HepG2 (cell line): ENCODE data around the gene MXRA7. TPM values are rescaled to one million over a fixed set of nuclear protein-coding genes. Genes with fewer than 3 reads are reported as not detected.

Source experiments
- ATF7 ChIP-seq, 2 experiments: fragments of 450-650 bp in 1 of 2; sonication (generic) in 1 of 2; formaldehyde crosslinking in 1 of 2; IDR thresholded peaks; 2 replicates each; pipeline versions ENCODE4 v1.4.0 to v1.6.1; 2016 to 2020; ENCODE audit warnings: antibody characterized with exemption in 1 of 2, mild to moderate bottlenecking in 1 of 2, missing genetic modification reagents in 1 of 2
- E2F1 ChIP-seq: sonication (generic); formaldehyde crosslinking; IDR thresholded peaks from 2 replicates; pipeline ENCODE4 v1.5.0; 2020; ENCODE audit warnings: missing genetic modification reagents
- GPN1 ChIP-seq: sonication (generic); formaldehyde crosslinking; IDR thresholded peaks from 2 replicates; pipeline ENCODE4 v1.5.1; 2020; ENCODE audit warnings: missing genetic modification reagents, borderline replicate concordance
- HDAC2 ChIP-seq: sonication (generic); formaldehyde crosslinking; IDR thresholded peaks from 2 replicates; pipeline ENCODE4 v1.4.0; 2020; ENCODE audit warnings: missing genetic modification reagents
- HDAC6 ChIP-seq: fragments of 200-600 bp; sonication (generic); IDR thresholded peaks from 2 replicates; pipeline ENCODE4 v1.7.0; 2017; ENCODE audit warnings: mild to moderate bottlenecking, antibody characterized with exemption, low read length, low read depth
- HMG20B ChIP-seq: conservative IDR thresholded peaks from 2 replicates; pipeline ENCODE4 v1.6.1; 2016; ENCODE audit warnings: missing genetic modification reagents, missing compliant biosample characterization
- NFIC ChIP-seq: IDR thresholded peaks from 2 replicates; pipeline ENCODE4 v1.6.1; 2012; ENCODE audit warnings: mild to moderate bottlenecking, low read length, inconsistent platforms
- PHB2 ChIP-seq: fragments of 450-650 bp; IDR thresholded peaks from 2 replicates; pipeline ENCODE4 v1.6.1; 2018; ENCODE audit not compliant: partially characterized antibody
- SAP130 ChIP-seq: IDR thresholded peaks from 2 replicates; pipeline ENCODE4 v1.6.1; 2016; ENCODE audit warnings: low read depth
- SMAD3 ChIP-seq: sonication (generic); formaldehyde crosslinking; IDR thresholded peaks from 2 replicates; pipeline ENCODE4 v1.4.0; 2020; ENCODE audit warnings: missing genetic modification reagents
- YY1 ChIP-seq: IDR thresholded peaks from 2 replicates; pipeline ENCODE4 v1.6.1; 2011; ENCODE audit warnings: low read length, low read depth, moderate library complexity, mild to moderate bottlenecking; ENCODE audit not compliant: insufficient read depth, insufficient replicate concordance
- ZBED4 ChIP-seq: sonication (generic); formaldehyde crosslinking; IDR thresholded peaks from 2 replicates; pipeline ENCODE4 v1.4.0; 2020; ENCODE audit warnings: missing genetic modification reagents, borderline replicate concordance
- ZC3H13 ChIP-seq: sonication (generic); formaldehyde crosslinking; IDR thresholded peaks from 2 replicates; pipeline ENCODE4 v1.8.1; 2023; ENCODE audit warnings: mild to moderate bottlenecking, missing genetic modification reagents, moderate library complexity
- ZFP82 ChIP-seq: sonication (generic); formaldehyde crosslinking; IDR thresholded peaks from 2 replicates; pipeline ENCODE4 v1.5.1; 2020; ENCODE audit warnings: mild to moderate bottlenecking, missing genetic modification reagents, borderline replicate concordance
- ZNF343 ChIP-seq: sonication (generic); formaldehyde crosslinking; IDR thresholded peaks from 2 replicates; pipeline ENCODE4 v1.4.0; 2020; ENCODE audit warnings: mild to moderate bottlenecking, missing genetic modification reagents
- ZNF660 ChIP-seq: sonication (generic); formaldehyde crosslinking; IDR thresholded peaks from 2 replicates; pipeline ENCODE4 v1.5.1; 2020; ENCODE audit warnings: mild to moderate bottlenecking, low read depth, missing genetic modification reagents, borderline replicate concordance
- ZSCAN22 ChIP-seq: sonication (generic); formaldehyde crosslinking; IDR thresholded peaks from 2 replicates; pipeline ENCODE4 v1.4.0; 2020; ENCODE audit warnings: mild to moderate bottlenecking, missing genetic modification reagents
- polyA plus RNA-seq, 8 experiments: library from polyadenylated mRNA; depleted of rRNA in 3 of 8; stranded (reverse) in 7 of 8; unstranded in 1 of 8; fragments of >200 nt; fragmentation: Illumina TruSeq in 4 of 8; extraction: Trizol in 4 of 8; gene quantifications; 2 replicates each; pipeline versions ENCODE4 v1.2.1 to v1.2.3, GENCODE V29; 2011 to 2016; ENCODE audit warnings: low read depth in 4 of 8, missing spikeins in 1 of 8, mixed read lengths in 1 of 8; ENCODE audit not compliant: insufficient read depth in 1 of 8
- total RNA-seq, 5 experiments: library from RNA; depleted of rRNA; stranded (reverse); fragments of >200 nt; fragmentation: Illumina TruSeq; extraction: Trizol; gene quantifications; 2 replicates each; pipeline ENCODE4 v1.2.3, GENCODE V29; 2016; ENCODE audit warnings: low read depth in 1 of 5
- TF ChIP-seq, protein P1 (sequence below), 2 experiments: sonication (generic) in 1 of 2; formaldehyde crosslinking in 1 of 2; IDR thresholded peaks; 2 replicates each; pipeline versions ENCODE4 v1.4.0 to v1.6.1; 2016 to 2020; ENCODE audit warnings: borderline replicate concordance in 1 of 2, low read depth in 1 of 2, mild to moderate bottlenecking in 1 of 2, missing genetic modification reagents in 1 of 2
- TF ChIP-seq, protein P2 (sequence below): sonication (generic); formaldehyde crosslinking; conservative IDR thresholded peaks from 2 replicates; pipeline ENCODE4 v1.4.0; 2020; ENCODE audit warnings: missing genetic modification reagents

MXRA7 gene
- total and polyA plus RNA-seq, 2 of the 13 experiments (the other 11 are each of a cell fraction or from before 2014, with no cell fraction given), result 44.8 to 112 TPM

DNA sequence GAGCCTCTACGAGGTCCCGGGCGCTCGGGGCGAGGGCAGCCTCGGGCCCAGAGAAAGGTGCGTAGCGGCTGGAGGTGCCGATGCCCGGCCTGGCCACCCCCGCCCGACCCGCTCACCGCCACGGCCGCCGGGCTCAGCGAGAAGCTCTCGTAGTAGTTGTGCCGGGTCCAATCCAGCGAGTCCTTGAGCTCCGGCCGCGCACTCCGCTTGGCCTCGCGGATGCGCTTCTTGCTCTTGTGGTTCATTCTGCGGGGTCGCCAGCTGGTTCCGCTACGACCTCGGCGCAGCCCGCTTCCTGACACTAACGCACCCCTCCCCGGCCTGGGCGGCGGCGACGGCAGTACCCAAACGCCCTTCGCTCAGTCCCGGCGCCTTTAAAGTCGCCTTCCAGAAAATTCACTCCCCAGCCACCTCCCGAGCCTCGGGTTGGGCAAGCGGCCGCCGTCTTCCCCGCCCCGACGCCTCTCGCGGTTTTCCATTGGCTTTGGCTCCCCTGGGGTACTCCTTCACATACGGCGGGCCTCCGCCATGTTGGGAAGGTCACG, 15.5 kb upstream of the MXRA7 start, which contains the start of gene JMJD6 (continued):
- TF ChIP-seq, protein P1, sequence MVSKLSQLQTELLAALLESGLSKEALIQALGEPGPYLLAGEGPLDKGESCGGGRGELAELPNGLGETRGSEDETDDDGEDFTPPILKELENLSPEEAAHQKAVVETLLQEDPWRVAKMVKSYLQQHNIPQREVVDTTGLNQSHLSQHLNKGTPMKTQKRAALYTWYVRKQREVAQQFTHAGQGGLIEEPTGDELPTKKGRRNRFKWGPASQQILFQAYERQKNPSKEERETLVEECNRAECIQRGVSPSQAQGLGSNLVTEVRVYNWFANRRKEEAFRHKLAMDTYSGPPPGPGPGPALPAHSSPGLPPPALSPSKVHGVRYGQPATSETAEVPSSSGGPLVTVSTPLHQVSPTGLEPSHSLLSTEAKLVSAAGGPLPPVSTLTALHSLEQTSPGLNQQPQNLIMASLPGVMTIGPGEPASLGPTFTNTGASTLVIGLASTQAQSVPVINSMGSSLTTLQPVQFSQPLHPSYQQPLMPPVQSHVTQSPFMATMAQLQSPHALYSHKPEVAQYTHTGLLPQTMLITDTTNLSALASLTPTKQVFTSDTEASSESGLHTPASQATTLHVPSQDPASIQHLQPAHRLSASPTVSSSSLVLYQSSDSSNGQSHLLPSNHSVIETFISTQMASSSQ (IDR thresholded peaks at IDR 0.05; ENCODE audit: low read depth), result no peak
- TF ChIP-seq, protein P1 (CRISPR knock-in tag; IDR thresholded peaks at IDR 0.05; ENCODE audit: borderline replicate concordance), result no peak
- TF ChIP-seq NFIC, result no peak
- TF ChIP-seq ZNF343 (CRISPR knock-in tag), result no peak
- no peak for TF ChIP-seq HMG20B
- no peak for TF ChIP-seq GPN1 (CRISPR knock-in tag)
- peak; percentile 98 for TF ChIP-seq YY1
- TF ChIP-seq ZBED4 (CRISPR knock-in tag), result peak; percentile 51; the same call in 1 of the 2 replicates
- TF ChIP-seq SAP130 (CRISPR knock-in tag), result peak; percentile 85
- TF ChIP-seq HDAC2, result no peak; the same call in 1 of the 2 replicates
- TF ChIP-seq E2F1 (CRISPR knock-in tag), result peak; percentile 53; the same call in 1 of the 2 replicates
- TF ChIP-seq ATF7 (IDR thresholded peaks at IDR 0.05), result no peak
- TF ChIP-seq ATF7 (CRISPR knock-in tag; IDR thresholded peaks at IDR 0.05), result no peak
- 0 out of 2 replicates have a peak, but pooled peaks have one; percentile 10 for TF ChIP-seq ZFP82 (CRISPR knock-in tag)
- TF ChIP-seq HDAC6, result no peak
- no peak for TF ChIP-seq ZSCAN22
- no peak for TF ChIP-seq ZC3H13 (CRISPR knock-in tag)
- TF ChIP-seq ZNF660, result no peak
- TF ChIP-seq PHB2, result no peak
- TF ChIP-seq, protein P2, sequence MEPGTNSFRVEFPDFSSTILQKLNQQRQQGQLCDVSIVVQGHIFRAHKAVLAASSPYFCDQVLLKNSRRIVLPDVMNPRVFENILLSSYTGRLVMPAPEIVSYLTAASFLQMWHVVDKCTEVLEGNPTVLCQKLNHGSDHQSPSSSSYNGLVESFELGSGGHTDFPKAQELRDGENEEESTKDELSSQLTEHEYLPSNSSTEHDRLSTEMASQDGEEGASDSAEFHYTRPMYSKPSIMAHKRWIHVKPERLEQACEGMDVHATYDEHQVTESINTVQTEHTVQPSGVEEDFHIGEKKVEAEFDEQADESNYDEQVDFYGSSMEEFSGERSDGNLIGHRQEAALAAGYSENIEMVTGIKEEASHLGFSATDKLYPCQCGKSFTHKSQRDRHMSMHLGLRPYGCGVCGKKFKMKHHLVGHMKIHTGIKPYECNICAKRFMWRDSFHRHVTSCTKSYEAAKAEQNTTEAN (CRISPR knock-in tag), result 0 out of 2 replicates have a peak, but pooled peaks have one; percentile 21
- 0 out of 2 replicates have a peak, but pooled peaks have one; percentile 22 for TF ChIP-seq SMAD3
